Measurements from ENCODE around the gene STK39.

STK39 gene

DNA sequence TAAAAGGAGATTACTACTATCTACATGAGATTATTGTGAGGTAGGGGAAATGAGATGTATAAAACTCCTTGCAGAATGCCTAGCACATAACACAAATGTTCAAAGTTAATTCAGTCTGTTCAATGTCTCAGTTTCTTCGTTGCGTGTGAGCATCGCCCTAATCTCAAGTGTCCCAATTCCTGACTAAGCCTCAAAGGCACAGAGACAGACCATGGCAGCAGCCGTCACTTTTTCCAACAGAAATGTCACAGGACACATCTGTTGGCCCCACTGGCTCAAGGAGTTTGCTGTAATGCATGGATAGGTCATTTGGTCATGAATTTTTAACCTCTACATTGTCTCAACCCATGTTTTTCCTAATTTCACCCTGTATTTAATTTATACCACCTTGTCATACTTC, 75.3 kb downstream of the STK39 start:
- no peak overlapping the region for H3K4me2 ChIP-seq (ENCODE audit: low read length)
- H3K79me2 ChIP-seq (ENCODE audit: control insufficient read depth, low read length), result 0 out of 2 replicates have a peak, but pooled peaks cover 4% of the 10 kb centered on the region
- no peaks in the 10 kb centered on the region for H3K27me3 ChIP-seq (ENCODE audit: control insufficient read depth, low read length)
- TF ChIP-seq EZH2phosphoT487 (IDR thresholded peaks at IDR 0.05; ENCODE audit: borderline replicate concordance, low read length), result no peak
- TF ChIP-seq, protein P1, sequence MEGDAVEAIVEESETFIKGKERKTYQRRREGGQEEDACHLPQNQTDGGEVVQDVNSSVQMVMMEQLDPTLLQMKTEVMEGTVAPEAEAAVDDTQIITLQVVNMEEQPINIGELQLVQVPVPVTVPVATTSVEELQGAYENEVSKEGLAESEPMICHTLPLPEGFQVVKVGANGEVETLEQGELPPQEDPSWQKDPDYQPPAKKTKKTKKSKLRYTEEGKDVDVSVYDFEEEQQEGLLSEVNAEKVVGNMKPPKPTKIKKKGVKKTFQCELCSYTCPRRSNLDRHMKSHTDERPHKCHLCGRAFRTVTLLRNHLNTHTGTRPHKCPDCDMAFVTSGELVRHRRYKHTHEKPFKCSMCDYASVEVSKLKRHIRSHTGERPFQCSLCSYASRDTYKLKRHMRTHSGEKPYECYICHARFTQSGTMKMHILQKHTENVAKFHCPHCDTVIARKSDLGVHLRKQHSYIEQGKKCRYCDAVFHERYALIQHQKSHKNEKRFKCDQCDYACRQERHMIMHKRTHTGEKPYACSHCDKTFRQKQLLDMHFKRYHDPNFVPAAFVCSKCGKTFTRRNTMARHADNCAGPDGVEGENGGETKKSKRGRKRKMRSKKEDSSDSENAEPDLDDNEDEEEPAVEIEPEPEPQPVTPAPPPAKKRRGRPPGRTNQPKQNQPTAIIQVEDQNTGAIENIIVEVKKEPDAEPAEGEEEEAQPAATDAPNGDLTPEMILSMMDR (IDR thresholded peaks at IDR 0.05; ENCODE audit: low read depth, low read length, poor library complexity, severe bottlenecking), result no peak
- no peaks in the 10 kb centered on the region for H4K20me1 ChIP-seq (ENCODE audit: control insufficient read depth, insufficient read depth, low read depth, low read length)
- no peak overlapping the region for H3K27ac ChIP-seq (ENCODE audit: low read depth, low read length)
- H3K9me3 ChIP-seq (ENCODE audit: control insufficient read depth, insufficient read depth, low read length), result no peaks in the 10 kb centered on the region
- peaks cover 14% of the 10 kb centered on the region for H3K4me1 ChIP-seq (ENCODE audit: control insufficient read depth, low read length)
- H3K9me2 ChIP-seq (replicated peaks; ENCODE audit: control insufficient read depth, low read length), result no peaks in the 10 kb centered on the region
- H3K4me3 ChIP-seq (ENCODE audit: low read length), result no peak overlapping the region
- H3F3A ChIP-seq (ENCODE audit: control insufficient read depth, insufficient read depth), result no peaks in the 10 kb centered on the region
- no peaks in the 10 kb centered on the region for H3K36me3 ChIP-seq (ENCODE audit: control insufficient read depth, low read length)

DNA sequence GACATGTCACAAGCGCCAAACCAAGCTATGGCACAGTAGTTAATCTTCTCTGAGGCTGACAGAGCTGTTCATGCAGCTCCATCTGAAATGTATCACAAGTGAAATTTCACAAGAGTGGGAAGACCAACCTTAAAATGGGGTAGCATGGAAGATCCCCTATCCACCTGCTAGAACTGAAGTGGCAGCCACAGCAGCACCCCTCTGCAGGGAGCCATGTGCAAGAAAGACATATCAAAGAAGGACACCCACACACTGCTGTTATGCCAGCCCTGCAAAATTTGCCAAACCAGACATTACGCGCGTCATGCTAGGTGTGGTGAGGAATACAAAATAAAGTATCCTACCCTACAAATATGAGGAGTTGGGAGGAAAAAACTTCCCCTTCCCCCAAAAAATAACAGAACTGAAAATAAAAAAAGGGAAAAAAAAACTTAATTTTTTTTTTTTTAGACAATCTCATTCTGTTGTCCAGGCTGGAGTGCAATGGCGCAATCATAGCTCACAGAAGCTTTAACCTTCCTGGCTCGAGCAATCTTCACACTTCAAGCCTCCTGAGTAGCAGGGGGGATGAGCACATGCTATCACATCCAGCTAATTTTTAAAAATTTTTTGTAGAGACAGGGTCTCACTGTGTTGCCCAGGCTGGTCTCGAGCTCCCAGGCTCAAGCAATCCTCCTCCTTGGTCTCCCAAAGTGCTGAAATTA, 76.2 kb downstream of the STK39 start:
- peaks cover 6% of the 10 kb centered on the region for H3K4me1 ChIP-seq (ENCODE audit: control insufficient read depth, low read length)
- TF ChIP-seq EZH2phosphoT487 (IDR thresholded peaks at IDR 0.05; ENCODE audit: borderline replicate concordance, low read length), result no peak
- TF ChIP-seq, protein P1 (IDR thresholded peaks at IDR 0.05; ENCODE audit: low read depth, low read length, poor library complexity, severe bottlenecking), result no peak
- H3K27ac ChIP-seq (ENCODE audit: low read depth, low read length), result no peak overlapping the region
- H3K27me3 ChIP-seq (ENCODE audit: control insufficient read depth, low read length), result no peaks in the 10 kb centered on the region
- no peaks in the 10 kb centered on the region; the same call in 1 of the 2 replicates for H3K36me3 ChIP-seq (ENCODE audit: control insufficient read depth, low read length)
- no peaks in the 10 kb centered on the region for H3F3A ChIP-seq (ENCODE audit: control insufficient read depth, insufficient read depth)
- 0 out of 2 replicates have a peak, but pooled peaks cover 2% of the 10 kb centered on the region for H3K79me2 ChIP-seq (ENCODE audit: control insufficient read depth, low read length)
- no peak overlapping the region for H3K4me2 ChIP-seq (ENCODE audit: low read length)
- no peak overlapping the region for H3K4me3 ChIP-seq (ENCODE audit: low read length)
- H3K9me3 ChIP-seq (ENCODE audit: control insufficient read depth, insufficient read depth, low read length), result no peaks in the 10 kb centered on the region
- no peaks in the 10 kb centered on the region for H4K20me1 ChIP-seq (ENCODE audit: control insufficient read depth, insufficient read depth, low read depth, low read length)
- H3K9me2 ChIP-seq (replicated peaks; ENCODE audit: control insufficient read depth, low read length), result no peaks in the 10 kb centered on the region

DNA sequence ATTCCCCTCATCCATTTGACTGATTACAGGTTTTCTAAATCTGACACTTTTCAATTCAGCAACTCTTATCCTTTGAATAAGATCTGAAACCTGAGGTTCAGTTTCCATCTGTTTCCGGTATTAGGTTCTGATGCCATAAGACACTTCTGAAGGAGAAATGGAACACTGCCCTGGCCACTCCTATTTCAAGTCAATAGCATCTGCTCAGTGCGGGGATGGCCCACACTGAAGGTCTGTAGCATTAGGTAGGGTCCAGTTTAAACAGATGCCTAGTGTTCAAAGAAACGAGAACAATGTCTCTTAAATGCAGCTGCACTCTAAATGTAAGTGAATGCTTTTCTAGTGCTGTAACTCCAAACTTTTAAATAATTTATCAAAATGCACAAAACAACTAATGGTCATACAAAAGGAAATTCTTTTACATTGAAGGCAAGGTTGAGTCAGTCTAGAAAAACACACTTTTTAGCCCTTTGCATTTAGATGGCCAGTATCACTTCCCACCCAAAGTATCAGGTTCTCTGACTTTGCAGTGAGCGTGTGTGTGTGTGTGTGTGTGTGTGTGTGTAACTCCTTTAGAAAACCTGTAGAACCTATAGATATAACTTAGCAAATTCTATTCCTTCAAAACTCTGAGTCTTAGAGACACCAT, 78.2 kb downstream of the STK39 start:
- Histone ChIP-seq H4K20me1 (ENCODE audit: control insufficient read depth, insufficient read depth, low read depth, low read length) (no peaks in the 10 kb centered on the region), H3F3A (ENCODE audit: control insufficient read depth, insufficient read depth) (no peaks in the 10 kb centered on the region), H3K27ac (ENCODE audit: low read depth, low read length) (no peak overlapping the region), H3K9me2 (replicated peaks; ENCODE audit: control insufficient read depth, low read length) (no peaks in the 10 kb centered on the region), H3K4me3 (ENCODE audit: low read length) (no peak overlapping the region), H3K36me3 (ENCODE audit: control insufficient read depth, low read length) (no peaks in the 10 kb centered on the region; the same call in 1 of the 2 replicates), H3K79me2 (ENCODE audit: control insufficient read depth, low read length) (no peaks in the 10 kb centered on the region), H3K27me3 (ENCODE audit: control insufficient read depth, low read length) (no peaks in the 10 kb centered on the region), H3K9me3 (ENCODE audit: control insufficient read depth, insufficient read depth, low read length) (no peaks in the 10 kb centered on the region), H3K4me2 (ENCODE audit: low read length) (no peak overlapping the region), H3K4me1 (ENCODE audit: control insufficient read depth, low read length) (no peaks in the 10 kb centered on the region)
- TF ChIP-seq EZH2phosphoT487 (IDR thresholded peaks at IDR 0.05; ENCODE audit: borderline replicate concordance, low read length), result no peak
- TF ChIP-seq, protein P1 (IDR thresholded peaks at IDR 0.05; ENCODE audit: low read depth, low read length, poor library complexity, severe bottlenecking), result no peak
